ENCODE data around the gene PRDM8. TPM values are rescaled to one million over a fixed set of nuclear protein-coding genes. Genes with fewer than 3 reads are reported as not detected.

PRDM8 gene
- total RNA-seq, 1 experiment from 2014 or later: 0.09 TPM

DNA sequence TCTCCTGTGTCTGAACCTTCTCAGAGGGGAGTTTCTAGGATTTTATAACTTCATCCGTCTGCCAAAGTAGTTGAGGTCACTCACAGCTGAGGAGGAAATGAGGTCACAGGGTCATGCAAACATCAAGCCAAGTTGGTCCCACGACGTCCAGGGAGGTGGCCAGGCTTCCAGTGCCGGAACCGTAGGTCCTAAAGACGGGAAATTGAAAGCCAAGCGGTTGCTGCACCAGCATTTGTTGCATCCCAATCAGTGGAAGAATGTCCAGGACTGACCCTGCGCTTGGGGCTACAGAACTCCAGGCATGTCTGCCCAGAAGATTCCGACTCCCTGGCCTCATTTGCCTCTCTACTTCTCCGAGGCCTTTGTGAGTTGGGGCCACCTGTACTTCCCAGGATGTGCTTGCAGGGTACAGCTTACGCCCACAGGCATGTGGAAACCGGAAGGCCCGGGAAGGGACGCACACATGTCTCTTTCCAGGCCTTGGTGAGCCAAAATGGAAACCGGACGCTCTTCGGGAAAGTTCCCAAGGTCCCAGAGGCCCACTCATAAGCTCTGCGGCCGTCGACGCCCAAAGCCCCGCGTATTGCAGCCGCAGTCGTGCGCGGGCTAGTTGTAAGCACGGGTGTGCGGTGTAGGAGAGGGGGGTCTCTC is 9.3 kb downstream of the PRDM8 start:
- TF ChIP-seq, protein P1, sequence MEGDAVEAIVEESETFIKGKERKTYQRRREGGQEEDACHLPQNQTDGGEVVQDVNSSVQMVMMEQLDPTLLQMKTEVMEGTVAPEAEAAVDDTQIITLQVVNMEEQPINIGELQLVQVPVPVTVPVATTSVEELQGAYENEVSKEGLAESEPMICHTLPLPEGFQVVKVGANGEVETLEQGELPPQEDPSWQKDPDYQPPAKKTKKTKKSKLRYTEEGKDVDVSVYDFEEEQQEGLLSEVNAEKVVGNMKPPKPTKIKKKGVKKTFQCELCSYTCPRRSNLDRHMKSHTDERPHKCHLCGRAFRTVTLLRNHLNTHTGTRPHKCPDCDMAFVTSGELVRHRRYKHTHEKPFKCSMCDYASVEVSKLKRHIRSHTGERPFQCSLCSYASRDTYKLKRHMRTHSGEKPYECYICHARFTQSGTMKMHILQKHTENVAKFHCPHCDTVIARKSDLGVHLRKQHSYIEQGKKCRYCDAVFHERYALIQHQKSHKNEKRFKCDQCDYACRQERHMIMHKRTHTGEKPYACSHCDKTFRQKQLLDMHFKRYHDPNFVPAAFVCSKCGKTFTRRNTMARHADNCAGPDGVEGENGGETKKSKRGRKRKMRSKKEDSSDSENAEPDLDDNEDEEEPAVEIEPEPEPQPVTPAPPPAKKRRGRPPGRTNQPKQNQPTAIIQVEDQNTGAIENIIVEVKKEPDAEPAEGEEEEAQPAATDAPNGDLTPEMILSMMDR (conservative IDR thresholded peaks at IDR 0.05; ENCODE audit: low read depth, low read length): no peak
- TF ChIP-seq EZH2 (IDR thresholded peaks at IDR 0.05; ENCODE audit: borderline replicate concordance, low read depth, low read length, poor library complexity, severe bottlenecking): no peak
- H3K9me3 ChIP-seq (ENCODE audit: low read depth, low read length, poor library complexity, severe bottlenecking): no peaks in the 10 kb centered on the region
- H3K36me3 ChIP-seq (ENCODE audit: insufficient read depth, low read length, poor library complexity, severe bottlenecking): no peaks in the 10 kb centered on the region
- H3K4me1 ChIP-seq (ENCODE audit: insufficient read depth, low read length, poor library complexity, severe bottlenecking): no peaks in the 10 kb centered on the region
- CTCF ChIA-PET: no interaction called here
- POLR2A ChIA-PET (ENCODE audit: low non-redundant PET): no interaction called here
- H3K4me3 ChIP-seq (ENCODE audit: low read depth, low read length, poor library complexity, severe bottlenecking): no peak overlapping the region
- peaks cover 10% of the 10 kb centered on the region for H3K27me3 ChIP-seq (replicated peaks; ENCODE audit: insufficient read depth, low read depth, low read length, poor library complexity)
- H3K27ac ChIP-seq (ENCODE audit: low read depth, low read length, poor library complexity, severe bottlenecking): no peak overlapping the region
- no TSS peak for BruUV-seq (replicated peaks)
- intact Hi-C loops (cut with micrococcal nuclease; ENCODE audit: unreplicated experiment): no loop called here
- DNase-seq (ENCODE audit: low spot score): no peak

DNA sequence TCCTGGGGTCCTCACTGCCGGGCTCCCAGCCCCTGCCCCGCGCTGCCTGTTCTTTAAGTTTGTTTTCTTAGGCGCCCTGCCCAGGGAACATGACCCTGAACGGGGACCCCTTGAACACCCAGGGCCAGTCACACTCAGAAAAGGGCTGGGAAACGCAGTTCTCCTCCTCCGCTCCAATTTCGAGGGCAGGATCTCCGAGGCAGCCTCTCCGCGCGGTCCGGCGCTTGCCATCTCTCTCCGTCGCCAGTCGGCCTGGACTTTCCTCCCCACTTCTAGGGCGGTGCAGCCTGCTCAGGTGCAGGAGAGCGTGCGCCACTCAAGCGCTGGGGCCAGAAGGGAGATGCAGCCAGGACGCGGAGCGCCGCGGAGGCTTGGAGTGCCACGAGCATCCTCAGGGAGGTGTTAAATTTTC is 9.9 kb downstream of the PRDM8 start:
- Histone ChIP-seq H3K9me3 (ENCODE audit: low read depth, low read length, poor library complexity, severe bottlenecking) (no peaks in the 10 kb centered on the region), H3K36me3 (ENCODE audit: insufficient read depth, low read length, poor library complexity, severe bottlenecking) (no peaks in the 10 kb centered on the region), H3K4me3 (ENCODE audit: low read depth, low read length, poor library complexity, severe bottlenecking) (no peak overlapping the region), H3K4me1 (ENCODE audit: insufficient read depth, low read length, poor library complexity, severe bottlenecking) (no peaks in the 10 kb centered on the region), H3K27ac (ENCODE audit: low read depth, low read length, poor library complexity, severe bottlenecking) (no peak overlapping the region), H3K27me3 (replicated peaks; ENCODE audit: insufficient read depth, low read depth, low read length, poor library complexity) (peaks cover 10% of the 10 kb centered on the region)
- no peak for DNase-seq (ENCODE audit: low spot score)
- ChIA-PET CTCF (no interaction called here), POLR2A (ENCODE audit: low non-redundant PET) (no interaction called here)
- no TSS peak for BruUV-seq (replicated peaks)
- intact Hi-C loops (cut with micrococcal nuclease; ENCODE audit: unreplicated experiment): no loop called here
- TF ChIP-seq, protein P1 (conservative IDR thresholded peaks at IDR 0.05; ENCODE audit: low read depth, low read length): no peak
- TF ChIP-seq EZH2 (IDR thresholded peaks at IDR 0.05; ENCODE audit: borderline replicate concordance, low read depth, low read length, poor library complexity, severe bottlenecking): no peak

DNA sequence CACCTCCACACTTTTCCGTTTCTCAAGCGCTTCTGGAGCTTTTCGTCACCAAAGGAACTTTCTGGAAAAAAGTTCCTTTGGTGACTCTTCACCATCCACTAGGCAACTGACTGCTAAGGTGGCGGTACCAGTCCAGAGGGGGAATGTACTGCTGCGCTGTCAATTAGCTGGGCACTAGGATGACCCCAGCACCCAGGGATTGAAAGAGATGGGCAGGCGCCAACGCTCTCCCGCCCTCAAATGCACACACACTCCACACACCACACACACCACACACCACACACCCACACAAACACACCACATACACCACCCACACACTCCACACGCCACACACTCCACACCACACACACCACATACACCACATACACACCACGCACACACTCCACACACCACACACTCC is 10.4 kb downstream of the PRDM8 start:
- Histone ChIP-seq H3K27ac (ENCODE audit: low read depth, low read length, poor library complexity, severe bottlenecking) (no peak overlapping the region), H3K36me3 (ENCODE audit: insufficient read depth, low read length, poor library complexity, severe bottlenecking) (no peaks in the 10 kb centered on the region), H3K9me3 (ENCODE audit: low read depth, low read length, poor library complexity, severe bottlenecking) (no peaks in the 10 kb centered on the region), H3K27me3 (replicated peaks; ENCODE audit: insufficient read depth, low read depth, low read length, poor library complexity) (peaks cover 10% of the 10 kb centered on the region), H3K4me3 (ENCODE audit: low read depth, low read length, poor library complexity, severe bottlenecking) (no peak overlapping the region), H3K4me1 (ENCODE audit: insufficient read depth, low read length, poor library complexity, severe bottlenecking) (no peaks in the 10 kb centered on the region)
- POLR2A ChIA-PET (ENCODE audit: low non-redundant PET): no interaction called here
- BruUV-seq (replicated peaks): no TSS peak
- DNase-seq (ENCODE audit: low spot score): no peak
- TF ChIP-seq, protein P1 (conservative IDR thresholded peaks at IDR 0.05; ENCODE audit: low read depth, low read length): no peak
- TF ChIP-seq EZH2 (IDR thresholded peaks at IDR 0.05; ENCODE audit: borderline replicate concordance, low read depth, low read length, poor library complexity, severe bottlenecking): no peak
- intact Hi-C loops (cut with micrococcal nuclease; ENCODE audit: unreplicated experiment): no loop called here
- CTCF ChIA-PET: no interaction called here

Data from A673 (cell line).